Stimulated activated naive CD8-positive, alpha-beta T cell treated with anti-CD3 and anti-CD28 coated beads, Interleukin-15, amount 100 ng/mL, for 72 hours (primary cell): Measurements from ENCODE around the gene ONECUT1.

Experiments used
- ATAC-seq: fragments of 150-1000 bp; cut with Tn5 transposase; 2 replicates; pipeline ENCODE4 v1.10.0; 2021; ENCODE audit warnings: mild to moderate bottlenecking, moderate library complexity
- DNase-seq, 2 donors: peaks; one replicate each; pipeline ENCODE4 v3.0.0; 2021 to 2022
- H3K27ac Mint-ChIP-seq, 2 donors: one replicate each; pipeline ENCODE4 v1.8.0; 2022; ENCODE audit warnings: mild to moderate bottlenecking in 2 of 2, mixed read lengths in 2 of 2, moderate library complexity in 2 of 2
- H3K27me3 Mint-ChIP-seq: one replicate; pipeline ENCODE4 v1.8.0; 2022; ENCODE audit warnings: mixed read lengths
- H3K4me1 Mint-ChIP-seq: one replicate; pipeline ENCODE4 v1.8.0; 2022; ENCODE audit warnings: mild to moderate bottlenecking, mixed read lengths
- H3K4me3 Mint-ChIP-seq, 2 donors: one replicate each; pipeline ENCODE4 v1.8.0; 2022; ENCODE audit warnings: mild to moderate bottlenecking in 2 of 2, mixed read lengths in 2 of 2, moderate library complexity in 1 of 2
- H3K9me3 Mint-ChIP-seq, 2 donors: one replicate each; pipeline ENCODE4 v1.8.0; 2022; ENCODE audit warnings: mixed read lengths in 2 of 2

ONECUT1 gene

DNA sequence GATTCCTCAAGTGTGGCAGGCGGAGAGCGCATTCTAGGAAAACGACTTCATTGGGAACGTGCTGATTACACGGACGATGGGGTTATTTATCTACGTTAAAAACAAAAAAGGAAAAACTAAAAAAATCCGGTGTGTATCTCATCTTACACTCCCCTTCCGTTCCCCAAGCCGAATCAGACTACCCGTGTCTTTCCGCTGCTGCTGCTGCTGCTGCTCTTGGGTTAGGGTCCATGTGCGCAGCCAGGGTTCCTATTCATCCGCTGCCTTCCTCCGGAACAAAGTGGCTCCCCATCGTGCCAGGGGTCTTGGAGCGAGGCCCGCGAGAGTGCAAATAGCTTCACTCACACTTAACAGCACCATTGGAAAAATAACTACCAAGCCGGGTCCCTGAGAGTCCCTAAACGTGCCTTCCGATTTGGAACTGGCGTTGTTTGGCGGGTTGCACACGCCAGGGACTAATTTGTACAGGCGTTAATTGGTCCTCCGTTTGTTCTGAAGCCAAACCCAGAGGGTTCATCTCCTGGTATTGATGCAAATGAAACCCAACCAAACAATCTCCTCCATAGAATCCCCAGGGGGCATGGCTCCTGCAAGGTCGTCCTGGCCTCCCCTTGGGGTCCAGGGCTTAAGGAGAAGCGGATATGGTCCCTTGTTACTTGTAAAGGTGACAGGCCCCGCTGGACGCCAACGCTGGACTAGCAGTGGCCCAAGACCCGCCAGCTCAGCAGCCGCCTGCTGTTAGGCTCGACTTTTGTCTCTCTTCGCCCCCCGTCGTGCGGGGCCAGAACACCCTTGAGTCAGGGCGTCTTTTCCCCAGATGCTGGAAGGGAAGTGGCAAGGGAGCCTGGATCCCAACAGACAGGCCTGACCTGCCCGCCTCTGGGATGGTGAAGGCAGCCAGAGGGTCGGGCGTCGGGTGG, 11.0 kb upstream of the ONECUT1 start:
- peak overlapping the region in 1 of 2 donors; percentile 10 for H3K27ac Mint-ChIP-seq
- DNase-seq (no peak), ATAC-seq (no peak)
- H3K4me1 Mint-ChIP-seq: peaks cover 61% of the 10 kb centered on the region
- peaks cover 91% of the 10 kb centered on the region for H3K27me3 Mint-ChIP-seq
- peak overlapping the region in 1 of 2 donors; percentile 13 for H3K4me3 Mint-ChIP-seq
- no peaks in the 10 kb centered on the region for H3K9me3 Mint-ChIP-seq

DNA sequence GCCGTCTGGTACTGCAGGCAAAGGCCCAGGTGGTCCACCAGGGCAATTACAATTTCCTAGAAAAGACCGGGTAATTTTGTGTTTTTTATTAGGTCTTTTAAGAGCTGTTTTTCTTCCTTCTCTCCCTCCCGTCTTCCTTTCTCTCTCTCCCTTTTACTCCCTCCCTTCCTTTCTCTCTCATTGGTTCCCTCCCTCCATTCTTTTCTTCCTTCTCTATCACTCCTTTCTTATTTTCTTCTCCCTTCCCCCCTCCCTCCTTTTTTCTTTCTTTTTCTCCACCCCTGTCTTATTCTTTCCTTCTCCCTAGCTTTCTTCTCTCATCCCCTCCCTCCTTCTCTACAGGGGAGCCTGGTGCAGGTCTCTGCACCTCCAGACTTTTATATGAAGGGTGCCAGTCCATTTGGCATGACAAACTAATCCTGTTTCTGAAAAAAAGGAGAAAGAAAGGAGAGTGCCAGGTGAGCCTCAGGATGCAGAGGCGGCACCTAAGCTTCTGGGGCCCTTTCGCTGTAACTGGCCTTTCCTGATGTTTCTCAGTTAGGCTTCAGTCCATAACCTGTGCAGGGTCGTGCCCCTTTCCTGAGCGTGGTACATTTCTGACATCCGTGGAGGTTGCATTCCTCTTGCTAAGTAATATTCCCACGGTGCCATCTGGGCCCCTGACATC, 9.1 kb upstream of the ONECUT1 start:
- peaks cover 70% of the 10 kb centered on the region for H3K4me1 Mint-ChIP-seq
- DNase-seq (no peak), ATAC-seq (no peak)
- peak overlapping the region in 1 of 2 donors; percentile 2 for H3K4me3 Mint-ChIP-seq
- H3K27me3 Mint-ChIP-seq: peaks cover 100% of the 10 kb centered on the region
- peaks cover 0 to 5% of the 10 kb centered on the region in 2 donors for H3K9me3 Mint-ChIP-seq
- no peak overlapping the region for H3K27ac Mint-ChIP-seq

DNA sequence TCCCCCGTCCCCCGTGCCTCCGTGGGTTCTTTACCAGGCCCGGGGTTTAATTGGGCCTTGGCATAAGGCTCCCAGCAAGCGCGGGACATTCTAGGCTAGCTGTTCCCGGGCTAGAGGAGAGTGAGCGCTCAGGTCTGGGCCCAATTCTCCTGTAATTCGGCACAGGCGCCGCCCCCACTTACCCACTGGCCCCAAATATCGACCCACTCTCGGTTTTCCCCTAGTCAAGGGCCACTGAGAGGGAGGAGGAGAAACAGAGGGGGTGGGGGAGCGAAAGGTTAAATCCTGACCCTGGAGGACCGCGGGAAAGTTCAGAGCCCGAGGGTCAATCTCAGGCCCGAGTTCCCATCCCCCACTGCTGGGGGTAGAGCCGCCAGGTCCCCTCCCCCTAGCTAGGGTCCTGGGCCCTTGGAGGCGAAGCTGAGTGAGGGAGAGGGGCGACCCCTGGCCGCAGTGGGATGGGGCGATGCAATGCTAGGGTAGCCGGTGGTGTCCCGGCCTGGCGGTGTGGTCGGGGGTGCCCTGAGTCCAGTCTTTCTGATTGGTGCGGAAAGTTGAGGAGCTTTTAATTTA, 8.5 kb upstream of the ONECUT1 start:
- peaks cover 67% of the 10 kb centered on the region for H3K4me1 Mint-ChIP-seq
- peaks cover 100% of the 10 kb centered on the region for H3K27me3 Mint-ChIP-seq
- no peak overlapping the region for H3K27ac Mint-ChIP-seq

DNA sequence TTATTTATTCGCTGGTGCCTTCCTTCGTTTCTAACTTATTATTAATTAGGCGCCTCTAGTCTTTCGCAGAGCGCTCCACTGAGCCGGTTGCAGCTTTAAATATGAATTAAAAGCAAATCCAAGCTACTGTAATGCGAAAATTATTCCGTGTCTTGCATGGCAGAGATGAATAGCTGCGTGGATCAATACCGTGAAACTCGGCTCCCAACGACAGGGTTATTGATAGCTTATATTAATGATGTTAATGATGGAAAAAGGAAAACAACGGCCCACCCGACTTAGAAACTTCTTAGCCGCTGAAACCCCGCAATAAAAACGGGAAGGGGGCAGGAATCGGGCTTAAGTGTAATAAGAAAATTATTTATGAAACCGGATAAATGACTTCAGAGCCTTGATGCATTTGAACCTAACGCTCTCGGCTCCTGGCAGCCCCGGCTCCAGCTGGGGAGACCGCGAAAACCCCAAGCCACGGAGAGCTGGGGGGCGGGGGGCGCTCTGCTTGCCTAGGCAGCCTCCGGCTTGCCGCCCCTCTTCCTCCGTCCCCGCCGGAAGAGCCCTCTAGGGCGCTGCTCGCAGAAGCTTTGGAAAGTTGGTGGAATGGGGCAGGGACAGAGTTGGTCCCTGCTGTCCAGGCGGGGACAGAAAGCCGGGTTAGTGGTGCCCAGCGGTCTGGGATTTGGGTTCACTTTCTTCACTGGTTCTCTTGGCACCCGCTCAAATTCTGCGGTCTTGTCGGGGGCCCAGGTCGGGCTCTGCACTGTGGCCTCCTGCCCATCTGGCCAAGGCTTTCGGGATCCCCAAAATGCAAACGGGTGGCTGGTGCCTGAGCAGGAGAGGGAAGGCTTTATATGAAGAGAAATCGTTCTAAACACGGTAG, 7.7 kb upstream of the ONECUT1 start:
- H3K27ac Mint-ChIP-seq: no peak overlapping the region
- peaks cover 59% of the 10 kb centered on the region for H3K4me1 Mint-ChIP-seq
- DNase-seq (no peak), ATAC-seq (no peak)
- H3K4me3 Mint-ChIP-seq: peak overlapping the region; percentile 12 to 39
- H3K9me3 Mint-ChIP-seq: peaks cover 0 to 6% of the 10 kb centered on the region in 2 donors
- H3K27me3 Mint-ChIP-seq: peaks cover 100% of the 10 kb centered on the region

More for the DNA sequence above, 8.5 kb upstream of the ONECUT1 start:
- Mint-ChIP-seq H3K9me3 (peaks cover 0 to 6% of the 10 kb centered on the region in 2 donors), H3K4me3 (peak overlapping the region in 1 of 2 donors; percentile 37)
- DNase-seq: no peak
- no peak for ATAC-seq

DNA sequence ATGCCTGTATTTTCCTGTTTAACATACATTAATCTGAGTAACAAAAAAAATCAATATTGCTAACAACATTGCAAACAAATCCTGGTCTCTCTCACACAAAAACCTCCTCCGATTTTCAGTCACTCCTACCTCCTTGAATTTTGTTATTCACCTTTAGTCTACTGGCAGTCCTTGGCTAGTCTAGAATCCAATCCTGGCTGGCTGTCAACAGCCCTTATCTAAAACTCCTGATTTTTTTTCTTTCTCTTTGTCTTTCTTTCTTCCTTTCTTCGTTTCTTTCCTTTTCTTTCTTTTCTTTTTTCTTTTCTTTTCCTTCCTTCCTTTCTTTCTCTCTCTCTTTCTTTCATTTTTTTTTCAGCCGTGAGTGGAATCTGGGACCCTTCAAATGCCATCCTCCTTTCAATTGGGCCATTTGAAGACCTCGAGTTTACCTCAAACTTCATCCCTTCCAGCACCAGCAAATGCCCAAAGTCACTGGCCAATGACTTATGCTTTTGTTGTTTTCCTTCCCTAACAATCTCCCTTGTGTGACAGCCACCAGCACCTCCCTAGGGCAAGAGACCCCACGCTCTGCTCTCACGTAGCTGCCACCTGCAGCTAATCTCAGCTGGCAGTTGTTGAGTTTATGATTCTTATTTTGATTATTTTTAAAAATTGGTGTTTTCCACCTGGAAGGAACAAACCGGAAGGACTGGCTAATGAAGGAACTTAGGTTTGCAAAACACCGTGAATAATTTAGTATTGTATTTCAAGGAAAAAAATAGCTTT, 6.8 kb upstream of the ONECUT1 start:
- H3K9me3 Mint-ChIP-seq: peaks cover 0 to 6% of the 10 kb centered on the region in 2 donors
- DNase-seq (no peak), ATAC-seq (no peak)
- peaks cover 100% of the 10 kb centered on the region for H3K27me3 Mint-ChIP-seq
- peaks cover 59% of the 10 kb centered on the region for H3K4me1 Mint-ChIP-seq
- no peak overlapping the region for H3K27ac Mint-ChIP-seq
- no peak overlapping the region for H3K4me3 Mint-ChIP-seq

DNA sequence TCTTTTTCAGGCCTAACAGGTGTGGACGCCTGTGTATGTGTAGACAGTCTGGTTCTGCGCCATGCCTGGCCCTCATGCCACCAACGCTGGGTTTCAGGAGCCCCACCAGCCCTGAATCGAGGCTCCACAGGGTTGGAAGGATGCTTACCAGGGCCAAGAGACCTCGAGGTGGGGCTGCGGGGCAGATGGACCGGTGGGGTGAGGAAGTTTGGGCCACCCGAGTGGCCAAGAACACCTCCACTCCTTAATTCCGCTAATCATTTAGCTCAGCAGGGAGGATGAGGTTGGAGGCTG, 6.0 kb upstream of the ONECUT1 start:
- no peak overlapping the region for H3K27ac Mint-ChIP-seq
- peaks cover 0 to 6% of the 10 kb centered on the region in 2 donors for H3K9me3 Mint-ChIP-seq
- ATAC-seq (no peak), DNase-seq (no peak)
- peaks cover 58% of the 10 kb centered on the region for H3K4me1 Mint-ChIP-seq
- H3K27me3 Mint-ChIP-seq: peaks cover 100% of the 10 kb centered on the region
- H3K4me3 Mint-ChIP-seq: no peak overlapping the region

DNA sequence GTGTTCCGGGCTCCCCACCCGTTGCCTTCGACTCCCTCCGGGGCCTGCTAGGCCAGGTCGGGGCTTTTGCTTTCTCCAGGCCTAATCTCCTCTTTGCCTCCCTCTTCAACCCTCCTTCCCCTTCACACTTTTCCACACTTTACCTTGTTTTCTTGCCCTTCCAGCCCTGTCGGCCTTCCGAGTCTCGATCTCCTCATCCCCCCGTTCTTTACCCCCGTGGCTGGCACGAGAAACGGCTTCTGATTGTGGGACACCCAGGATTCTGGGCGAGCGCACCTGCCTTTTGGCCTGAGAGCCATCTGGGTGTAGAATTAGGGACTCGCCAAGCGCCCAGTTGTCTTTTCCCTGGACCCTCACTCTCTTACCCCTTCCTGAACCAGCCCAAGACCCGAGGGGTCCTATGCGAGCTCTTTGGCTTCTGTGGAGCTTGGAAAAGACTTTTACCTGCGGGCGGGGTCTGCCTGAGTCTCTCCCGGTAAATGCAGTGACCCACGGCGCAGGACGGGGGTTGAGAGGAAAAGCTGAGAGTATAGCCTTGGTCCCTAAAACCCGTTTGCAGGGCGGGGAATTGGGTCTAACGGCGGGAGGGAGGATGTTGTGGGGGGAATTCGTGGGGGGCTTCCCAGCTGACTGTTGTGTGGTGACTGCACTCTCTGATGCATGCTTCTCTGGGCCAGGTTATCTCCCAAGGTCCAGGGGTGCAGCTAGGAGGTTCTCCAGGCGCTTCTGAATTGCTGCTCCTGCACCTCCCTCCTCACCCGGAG, 5.5 kb upstream of the ONECUT1 start:
- Mint-ChIP-seq H3K4me1 (peaks cover 58% of the 10 kb centered on the region), H3K27ac (peak overlapping the region in 1 of 2 donors; percentile 35), H3K27me3 (peaks cover 100% of the 10 kb centered on the region), H3K4me3 (peak overlapping the region in 1 of 2 donors; percentile 6), H3K9me3 (peaks cover 0 to 6% of the 10 kb centered on the region in 2 donors)
- DNase-seq: no peak
- ATAC-seq: no peak

DNA sequence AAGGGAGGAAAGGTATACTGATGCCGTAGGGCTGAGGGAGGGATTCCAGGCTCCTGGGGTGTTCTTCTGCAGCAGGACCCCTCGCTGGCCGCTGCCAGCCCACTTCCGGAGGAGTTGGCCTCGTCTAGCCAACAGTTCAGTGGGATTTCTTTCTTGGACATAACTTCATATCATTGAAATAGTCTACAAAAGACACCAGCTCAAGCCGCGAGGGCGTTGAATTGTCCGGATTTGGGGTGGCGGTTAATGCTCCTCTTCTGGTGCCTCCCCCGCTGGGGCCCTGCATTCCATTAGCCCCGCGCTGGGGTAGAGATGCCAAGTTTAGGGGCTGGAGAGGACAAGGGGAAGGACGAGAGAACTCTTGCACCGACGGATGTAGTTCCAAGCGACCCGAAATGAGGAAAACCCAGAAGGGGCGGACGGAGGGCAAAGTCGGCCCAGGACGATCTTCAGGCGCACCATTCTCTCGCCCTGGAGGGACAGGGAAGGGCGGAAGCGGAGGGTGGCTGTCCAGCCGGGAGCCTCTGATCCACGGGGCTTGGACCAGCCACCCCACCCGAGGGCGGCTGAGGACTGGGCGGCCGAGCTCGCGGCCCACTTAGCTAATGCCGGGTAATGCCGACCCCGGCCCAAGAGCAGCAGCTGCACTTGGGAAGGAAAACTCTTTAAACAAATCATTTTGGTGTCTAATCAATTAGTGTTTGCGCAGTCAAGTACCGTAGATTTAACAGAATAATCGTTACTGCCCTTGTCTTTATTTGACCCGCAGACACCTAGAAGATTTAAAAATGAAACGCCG, 4.7 kb upstream of the ONECUT1 start:
- peak overlapping the region in 1 of 2 donors; percentile 5 for H3K4me3 Mint-ChIP-seq
- no peak overlapping the region for H3K27ac Mint-ChIP-seq
- peaks cover 60% of the 10 kb centered on the region for H3K4me1 Mint-ChIP-seq
- DNase-seq: no peak
- no peak for ATAC-seq
- H3K27me3 Mint-ChIP-seq: peaks cover 100% of the 10 kb centered on the region
- H3K9me3 Mint-ChIP-seq: peaks cover 0 to 6% of the 10 kb centered on the region in 2 donors

DNA sequence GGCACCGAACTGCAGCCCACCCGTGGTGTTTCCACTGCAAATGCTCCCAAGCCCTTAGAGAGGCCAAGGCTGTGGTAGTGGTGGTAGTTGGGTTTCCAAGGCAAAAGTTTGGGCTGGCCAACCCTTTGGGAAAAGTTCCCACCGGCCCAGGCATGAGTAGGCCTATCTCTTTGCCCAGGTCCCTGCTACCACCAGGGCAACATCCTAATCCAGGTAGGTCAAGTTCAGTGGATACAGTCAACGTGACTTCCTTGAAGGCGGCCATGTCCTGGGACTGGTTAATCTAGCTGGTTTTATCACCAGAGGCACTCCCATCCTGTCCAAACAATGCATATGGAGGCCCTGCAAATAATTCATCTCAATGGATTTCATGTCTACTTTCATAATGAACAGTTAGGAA, 1.6 kb upstream of the ONECUT1 start:
- no peak overlapping the region for H3K27ac Mint-ChIP-seq
- no peak overlapping the region for H3K4me3 Mint-ChIP-seq
- peaks cover 62% of the 10 kb centered on the region for H3K4me1 Mint-ChIP-seq
- H3K9me3 Mint-ChIP-seq: peaks cover 0 to 6% of the 10 kb centered on the region in 2 donors
- ATAC-seq: no peak
- H3K27me3 Mint-ChIP-seq: peaks cover 100% of the 10 kb centered on the region
- no peak for DNase-seq

DNA sequence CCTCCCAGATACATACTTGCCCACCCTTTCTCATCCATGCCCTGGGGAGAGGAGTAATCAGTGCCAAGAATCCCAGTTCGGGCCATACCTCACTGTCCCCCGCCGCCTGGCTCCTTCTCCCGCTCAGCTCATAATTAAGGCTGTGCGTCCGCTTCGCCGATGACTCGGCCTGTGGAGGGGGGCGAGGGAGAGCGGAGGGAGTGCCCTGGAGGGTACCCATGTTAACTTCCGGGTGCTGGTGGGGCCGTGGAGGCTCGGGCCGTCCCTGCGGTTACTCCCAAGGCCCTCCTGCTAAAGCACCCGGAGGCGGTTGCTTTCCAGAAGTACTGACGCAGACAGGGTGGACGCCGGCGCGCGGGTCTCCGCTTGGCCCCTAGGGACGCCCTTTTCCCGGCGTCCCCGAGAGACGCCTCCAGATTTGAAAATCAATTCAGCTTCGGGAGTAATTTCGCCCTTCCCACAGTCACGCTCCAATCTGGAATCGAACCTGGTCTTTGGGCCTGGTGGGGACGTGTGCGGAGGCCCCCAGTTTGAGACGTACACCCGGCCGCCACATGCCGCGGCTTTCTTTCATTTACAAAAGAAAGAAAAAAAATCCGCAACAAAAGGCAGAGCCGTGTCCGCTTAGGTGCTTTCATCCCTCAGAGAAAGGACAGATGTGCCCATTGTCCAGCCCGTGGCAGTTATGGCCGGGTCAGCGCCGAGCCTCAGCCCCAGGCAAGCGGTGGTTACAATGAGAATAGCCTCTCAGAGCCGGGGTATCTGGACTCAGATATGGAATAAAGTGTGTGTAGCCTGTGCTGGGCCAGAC, 1.0 kb upstream of the ONECUT1 start:
- DNase-seq (peak in 1 of 2 donors; percentile 5), ATAC-seq (peak; percentile 13)
- H3K27ac Mint-ChIP-seq: no peak overlapping the region
- peaks cover 0 to 6% of the 10 kb centered on the region in 2 donors for H3K9me3 Mint-ChIP-seq
- peak overlapping the region; percentile 78 to 81 for H3K4me3 Mint-ChIP-seq
- peaks cover 66% of the 10 kb centered on the region for H3K4me1 Mint-ChIP-seq
- peaks cover 100% of the 10 kb centered on the region for H3K27me3 Mint-ChIP-seq

DNA sequence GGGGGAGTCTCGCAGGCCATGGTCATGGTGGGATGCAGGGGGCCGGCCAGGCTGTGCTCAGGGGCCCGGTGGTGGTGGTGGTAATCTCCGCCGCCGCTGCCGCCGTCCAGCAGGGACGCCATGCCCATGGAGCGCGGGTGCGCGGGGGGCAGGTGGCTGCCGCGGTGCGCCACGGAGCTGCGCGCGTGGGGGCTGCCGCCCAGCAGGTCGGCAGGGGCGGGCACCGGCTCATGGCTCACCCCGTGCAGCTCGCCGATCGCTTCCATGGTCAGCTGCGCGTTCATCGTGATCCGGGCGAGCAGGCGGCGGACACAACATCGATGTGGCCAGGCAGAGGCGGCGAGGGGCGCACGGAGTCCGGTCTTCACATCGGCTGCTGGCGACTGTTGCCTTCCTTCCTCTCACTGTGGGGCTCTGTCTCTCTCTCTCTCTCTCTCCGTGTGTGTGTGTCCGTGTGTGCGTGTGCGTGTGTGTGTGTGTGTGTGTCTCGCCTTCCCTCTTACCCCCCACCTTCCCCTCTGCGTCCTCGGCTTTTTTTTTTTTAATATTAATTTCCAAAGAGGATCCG, 451 bp downstream of the ONECUT1 start:
- Mint-ChIP-seq H3K9me3 (peaks cover 0 to 5% of the 10 kb centered on the region in 2 donors), H3K27ac (no peak overlapping the region), H3K27me3 (peaks cover 100% of the 10 kb centered on the region), H3K4me3 (peak overlapping the region; percentile 78 to 81), H3K4me1 (peaks cover 69% of the 10 kb centered on the region)
- ATAC-seq (peak; percentile 29), DNase-seq (no peak)

DNA sequence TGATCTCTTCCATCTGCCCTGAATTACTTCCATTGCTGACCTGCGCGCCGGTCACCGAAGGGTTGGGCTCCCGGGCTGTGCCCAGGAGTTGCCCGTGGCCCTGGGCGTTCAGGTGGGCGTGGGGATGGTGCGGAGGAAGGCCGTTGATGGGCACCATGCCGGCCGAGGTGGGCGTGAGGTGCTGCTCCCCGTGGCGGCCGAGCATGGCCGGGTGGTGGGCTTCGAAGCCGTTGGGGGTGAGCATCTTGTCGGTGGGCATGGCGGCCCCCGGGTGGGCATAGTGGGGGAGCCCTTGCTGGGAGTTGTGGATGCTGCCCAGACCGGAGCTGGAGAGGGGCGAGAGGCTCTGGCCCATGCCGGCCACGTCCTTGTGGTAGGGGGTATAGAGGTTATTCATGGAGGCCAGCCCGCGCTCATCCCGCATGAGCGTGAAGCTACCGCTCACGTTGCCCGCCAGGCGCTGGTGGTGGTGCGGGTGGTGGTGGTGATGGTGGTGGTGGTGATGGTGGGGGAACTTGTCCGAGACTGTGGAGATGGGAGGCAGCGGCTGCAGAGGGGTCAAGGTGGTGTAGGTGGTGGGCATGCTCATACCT, 1.0 kb downstream of the ONECUT1 start:
- DNase-seq (no peak), ATAC-seq (peak; percentile 16)
- Mint-ChIP-seq H3K4me3 (peak overlapping the region; percentile 78 to 81), H3K4me1 (peaks cover 69% of the 10 kb centered on the region), H3K9me3 (no peaks in the 10 kb centered on the region), H3K27ac (no peak overlapping the region), H3K27me3 (peaks cover 100% of the 10 kb centered on the region)
